ENCODE measurements around the gene MAGOHB. TPM values are rescaled to one million over a fixed set of nuclear protein-coding genes. Genes with fewer than 3 reads are reported as not detected.

MAGOHB gene
- polyA plus RNA-seq (2013, experiment 1 of 2), result 30.6 TPM
- polyA plus RNA-seq (2013, experiment 2 of 2), result 30.7 TPM

DNA sequence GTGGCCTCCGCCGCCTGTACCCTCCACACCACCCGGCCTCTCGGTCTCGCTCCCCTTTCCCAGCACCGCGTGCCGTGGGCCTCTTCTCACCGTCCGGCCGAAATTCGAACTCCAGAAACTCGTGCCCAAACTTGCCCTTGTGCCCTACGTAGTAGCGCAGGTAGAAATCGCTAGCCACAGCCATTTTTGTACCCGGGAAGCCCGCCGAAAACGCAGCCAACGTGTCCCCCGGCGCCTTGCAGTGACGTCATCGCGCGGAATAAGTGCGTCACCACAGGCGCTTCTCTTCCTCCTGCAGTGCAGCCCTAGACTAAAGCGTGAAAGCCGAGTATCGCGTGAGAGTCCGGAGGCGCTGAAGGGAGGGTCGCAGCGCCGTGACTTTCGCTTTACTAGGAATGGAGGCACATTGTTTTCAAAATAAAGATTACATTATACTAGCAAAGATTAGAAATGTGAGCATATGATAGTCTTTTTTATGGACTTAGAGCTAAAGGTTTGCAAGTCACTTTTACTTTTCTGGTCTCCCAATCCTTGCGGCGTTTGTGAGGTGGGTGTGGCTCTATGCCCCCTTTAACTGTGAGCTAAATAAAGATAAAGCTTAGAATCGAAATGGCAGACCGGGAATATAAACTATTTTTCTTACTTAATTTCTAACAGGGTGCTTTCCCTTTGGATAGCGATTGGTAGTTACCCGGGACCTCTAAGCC lies at the start of gene MAGOHB:
Gene MAGOHB, minus strand, starts transcription at position 261 of the 707 bp plus-strand sequence. Its CDS starts 77 bp downstream, at position 184.
- Histone ChIP-seq H3K4me1 (ENCODE audit: control insufficient read depth in 2 of 2, insufficient read depth in 1 of 2, low read depth in 1 of 2, low read length in 2 of 2) (peaks cover 3 to 4% of the 10 kb centered on the region in 2 donors), H2AFZ (ENCODE audit: low read length) (peak within 1 kb of the TSS; percentile 91), H2BK120ac (ENCODE audit: low read depth, low read length) (no peak within 1 kb of the TSS), H2BK5ac (ENCODE audit: low read length) (no peak within 1 kb of the TSS), H2BK12ac (ENCODE audit: low read length) (no peak within 1 kb of the TSS), H4K8ac (ENCODE audit: low read depth, low read length) (no peak within 1 kb of the TSS), H3K4me3 (ENCODE audit: low read length in 2 of 2) (peak within 1 kb of the TSS; percentile 79 to 99), H3K27me3 (ENCODE audit: control insufficient read depth in 3 of 3, insufficient read depth in 3 of 3, low read depth in 1 of 3, low read length in 3 of 3) (peaks cover 0 to 4% (median 0%) of the 10 kb centered on the region in 3 experiments), H3K14ac (ENCODE audit: low read length) (peak within 1 kb of the TSS; percentile 76), H2BK15ac (ENCODE audit: low read length) (no peak within 1 kb of the TSS), H3K27ac (replicated peaks; ENCODE audit: low read length) (peak within 1 kb of the TSS; percentile 52), H3K79me1 (ENCODE audit: low read depth, low read length) (peaks cover 4% of the 10 kb centered on the region), H2AK5ac (ENCODE audit: low read depth, low read length) (no peak within 1 kb of the TSS), H4K91ac (ENCODE audit: low read depth, low read length, poor library complexity) (peak within 1 kb of the TSS; percentile 95), H3K4me2 (ENCODE audit: insufficient read depth, low read length, poor library complexity, severe bottlenecking) (peak within 1 kb of the TSS; percentile 67), H3K9ac (ENCODE audit: low read depth, low read length, poor library complexity) (peak within 1 kb of the TSS; percentile 99), H3K23ac (ENCODE audit: low read depth, low read length, poor library complexity) (peak within 1 kb of the TSS; percentile 80), H3K36me3 (replicated peaks in 1 of 2; ENCODE audit: control insufficient read depth in 2 of 2, insufficient read depth in 2 of 2, low read length in 2 of 2) (peaks cover 2 to 40% of the 10 kb centered on the region in 2 donors), H3K18ac (ENCODE audit: low read length) (peak within 1 kb of the TSS; percentile 95), H3K9me3 (replicated peaks in 1 of 2; ENCODE audit: control insufficient read depth in 2 of 2, insufficient read depth in 1 of 2, low read depth in 1 of 2, low read length in 2 of 2) (no peaks in the 10 kb centered on the region), H3K4ac (ENCODE audit: low read length) (no peak within 1 kb of the TSS)
- no CpG with 5 or more reads among the region's 45 CpGs for WGBS, 2 donors (ENCODE audit: extremely low coverage in 2 of 2, insufficient read length in 2 of 2, insufficient replicate concordance in 1 of 2)
- DNase-seq (ENCODE audit: low spot score), result peak; percentile 96

DNA sequence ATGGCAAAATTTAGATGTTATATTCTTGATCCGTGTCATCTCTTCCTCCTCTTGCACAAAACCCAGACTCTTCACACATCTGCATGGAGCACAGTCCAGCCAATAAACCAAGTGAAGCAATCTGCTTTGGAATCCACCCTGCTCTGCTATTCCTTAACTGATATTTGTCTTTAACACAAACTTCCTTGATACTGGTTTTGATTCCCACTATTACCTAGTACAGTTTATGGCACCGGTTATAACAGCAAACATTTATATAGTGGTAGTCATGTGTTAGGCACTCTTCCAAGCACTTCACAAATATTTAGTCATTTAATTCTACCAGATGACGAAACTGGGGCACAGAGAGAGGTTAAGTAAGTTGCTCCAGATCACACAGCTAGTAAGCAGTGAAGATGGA lies 47.9 kb upstream of the MAGOHB start:
- no peak overlapping the region for H2AFZ ChIP-seq (ENCODE audit: low read length)
- no peaks in the 10 kb centered on the region for H3K4me1 ChIP-seq (ENCODE audit: control insufficient read depth in 2 of 2, insufficient read depth in 1 of 2, low read depth in 1 of 2, low read length in 2 of 2)
- H4K91ac ChIP-seq (ENCODE audit: low read depth, low read length, poor library complexity), result no peak overlapping the region
- H3K9ac ChIP-seq (ENCODE audit: low read depth, low read length, poor library complexity), result no peak overlapping the region
- no peak overlapping the region for H3K23ac ChIP-seq (ENCODE audit: low read depth, low read length, poor library complexity)
- H3K9me3 ChIP-seq (replicated peaks in 1 of 2; ENCODE audit: control insufficient read depth in 2 of 2, insufficient read depth in 1 of 2, low read depth in 1 of 2, low read length in 2 of 2), result peaks cover 0 to 2% of the 10 kb centered on the region in 2 donors
- no peak overlapping the region for H3K27ac ChIP-seq (replicated peaks; ENCODE audit: low read length)
- WGBS, 2 donors (ENCODE audit: extremely low coverage in 2 of 2, insufficient read length in 2 of 2, insufficient replicate concordance in 1 of 2), result no CpG with 5 or more reads among the region's 3 CpGs
- no peak overlapping the region for H3K18ac ChIP-seq (ENCODE audit: low read length)
- no peak overlapping the region for H3K4ac ChIP-seq (ENCODE audit: low read length)
- H3K36me3 ChIP-seq (replicated peaks in 1 of 2; ENCODE audit: control insufficient read depth in 2 of 2, insufficient read depth in 2 of 2, low read length in 2 of 2), result no peaks in the 10 kb centered on the region
- no peaks in the 10 kb centered on the region for H3K79me1 ChIP-seq (ENCODE audit: low read depth, low read length)
- no peak overlapping the region for H3K14ac ChIP-seq (ENCODE audit: low read length)
- DNase-seq (ENCODE audit: low spot score), result no peak
- no peak overlapping the region for H2BK5ac ChIP-seq (ENCODE audit: low read length)
- H2BK120ac ChIP-seq (ENCODE audit: low read depth, low read length), result no peak overlapping the region
- no peak overlapping the region for H3K4me3 ChIP-seq (ENCODE audit: low read length in 2 of 2)
- no peak overlapping the region for H3K4me2 ChIP-seq (ENCODE audit: insufficient read depth, low read length, poor library complexity, severe bottlenecking)
- H3K27me3 ChIP-seq (ENCODE audit: control insufficient read depth in 3 of 3, insufficient read depth in 3 of 3, low read depth in 1 of 3, low read length in 3 of 3), result peaks cover 0 to 8% (median 0%) of the 10 kb centered on the region in 3 experiments
- H2AK5ac ChIP-seq (ENCODE audit: low read depth, low read length), result no peak overlapping the region
- no peak overlapping the region for H2BK12ac ChIP-seq (ENCODE audit: low read length)
- no peak overlapping the region for H4K8ac ChIP-seq (ENCODE audit: low read depth, low read length)
- H2BK15ac ChIP-seq (ENCODE audit: low read length), result no peak overlapping the region

DNA sequence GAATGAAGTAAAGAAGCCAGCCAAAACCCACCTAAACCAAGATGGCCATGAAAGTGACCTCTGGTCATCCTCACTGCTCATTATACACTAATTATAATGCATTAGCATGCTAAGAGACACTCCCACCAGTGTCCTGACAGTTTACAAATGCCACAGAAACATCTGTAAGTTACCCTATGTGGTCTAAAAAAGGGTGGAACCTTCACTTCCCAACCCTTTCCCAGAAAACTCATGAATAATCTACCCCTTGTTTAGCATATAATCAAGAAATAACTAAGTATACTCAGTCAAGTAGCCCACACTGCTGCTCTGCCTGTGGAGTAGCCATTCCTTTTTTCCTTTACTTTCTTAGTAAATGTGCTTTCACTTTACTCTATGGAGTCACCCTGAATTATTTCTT lies 40.6 kb upstream of the MAGOHB start:
- Histone ChIP-seq H3K4ac (ENCODE audit: low read length) (no peak overlapping the region), H3K23ac (ENCODE audit: low read depth, low read length, poor library complexity) (no peak overlapping the region), H4K8ac (ENCODE audit: low read depth, low read length) (no peak overlapping the region), H3K9me3 (replicated peaks in 1 of 2; ENCODE audit: control insufficient read depth in 2 of 2, insufficient read depth in 1 of 2, low read depth in 1 of 2, low read length in 2 of 2) (peaks cover 0 to 3% of the 10 kb centered on the region in 2 donors), H3K4me1 (ENCODE audit: control insufficient read depth in 2 of 2, insufficient read depth in 1 of 2, low read depth in 1 of 2, low read length in 2 of 2) (no peaks in the 10 kb centered on the region), H3K27me3 (ENCODE audit: control insufficient read depth in 3 of 3, insufficient read depth in 3 of 3, low read depth in 1 of 3, low read length in 3 of 3) (no peaks in the 10 kb centered on the region), H4K91ac (ENCODE audit: low read depth, low read length, poor library complexity) (no peak overlapping the region), H3K4me3 (ENCODE audit: low read length in 2 of 2) (no peak overlapping the region), H3K4me2 (ENCODE audit: insufficient read depth, low read length, poor library complexity, severe bottlenecking) (no peak overlapping the region), H3K36me3 (replicated peaks in 1 of 2; ENCODE audit: control insufficient read depth in 2 of 2, insufficient read depth in 2 of 2, low read length in 2 of 2) (no peaks in the 10 kb centered on the region), H2BK5ac (ENCODE audit: low read length) (no peak overlapping the region), H2AFZ (ENCODE audit: low read length) (no peak overlapping the region), H2BK12ac (ENCODE audit: low read length) (no peak overlapping the region), H2BK15ac (ENCODE audit: low read length) (no peak overlapping the region), H3K18ac (ENCODE audit: low read length) (no peak overlapping the region), H2BK120ac (ENCODE audit: low read depth, low read length) (no peak overlapping the region), H3K14ac (ENCODE audit: low read length) (no peak overlapping the region), H3K27ac (replicated peaks; ENCODE audit: low read length) (no peak overlapping the region), H2AK5ac (ENCODE audit: low read depth, low read length) (no peak overlapping the region), H3K9ac (ENCODE audit: low read depth, low read length, poor library complexity) (no peak overlapping the region), H3K79me1 (ENCODE audit: low read depth, low read length) (no peaks in the 10 kb centered on the region)
- DNase-seq (ENCODE audit: low spot score), result no peak

GRCh38 chr12:10652192-10652591 lies 38.8 kb upstream of the MAGOHB start:
- no peaks in the 10 kb centered on the region for H3K4me1 ChIP-seq (ENCODE audit: control insufficient read depth in 2 of 2, insufficient read depth in 1 of 2, low read depth in 1 of 2, low read length in 2 of 2)
- DNase-seq (ENCODE audit: low spot score), result no peak
- no peak overlapping the region for H3K18ac ChIP-seq (ENCODE audit: low read length)
- no peak overlapping the region for H2BK12ac ChIP-seq (ENCODE audit: low read length)
- H4K8ac ChIP-seq (ENCODE audit: low read depth, low read length), result no peak overlapping the region
- H2BK120ac ChIP-seq (ENCODE audit: low read depth, low read length), result no peak overlapping the region
- H2AFZ ChIP-seq (ENCODE audit: low read length), result no peak overlapping the region
- H3K4me2 ChIP-seq (ENCODE audit: insufficient read depth, low read length, poor library complexity, severe bottlenecking), result no peak overlapping the region
- no peaks in the 10 kb centered on the region for H3K36me3 ChIP-seq (replicated peaks in 1 of 2; ENCODE audit: control insufficient read depth in 2 of 2, insufficient read depth in 2 of 2, low read length in 2 of 2)
- no peak overlapping the region for H3K4ac ChIP-seq (ENCODE audit: low read length)
- no peak overlapping the region for H3K23ac ChIP-seq (ENCODE audit: low read depth, low read length, poor library complexity)
- no peaks in the 10 kb centered on the region for H3K27me3 ChIP-seq (ENCODE audit: control insufficient read depth in 3 of 3, insufficient read depth in 3 of 3, low read depth in 1 of 3, low read length in 3 of 3)
- no peaks in the 10 kb centered on the region for H3K79me1 ChIP-seq (ENCODE audit: low read depth, low read length)
- no peak overlapping the region for H2AK5ac ChIP-seq (ENCODE audit: low read depth, low read length)
- no peak overlapping the region for H2BK15ac ChIP-seq (ENCODE audit: low read length)
- WGBS, 2 donors (ENCODE audit: extremely low coverage in 2 of 2, insufficient read length in 2 of 2, insufficient replicate concordance in 1 of 2), result no CpG with 5 or more reads among the region's 3 CpGs
- H3K14ac ChIP-seq (ENCODE audit: low read length), result no peak overlapping the region
- no peak overlapping the region for H2BK5ac ChIP-seq (ENCODE audit: low read length)
- H3K4me3 ChIP-seq (ENCODE audit: low read length in 2 of 2), result no peak overlapping the region
- no peak overlapping the region for H3K9ac ChIP-seq (ENCODE audit: low read depth, low read length, poor library complexity)
- H3K9me3 ChIP-seq (replicated peaks in 1 of 2; ENCODE audit: control insufficient read depth in 2 of 2, insufficient read depth in 1 of 2, low read depth in 1 of 2, low read length in 2 of 2), result peaks cover 0 to 3% of the 10 kb centered on the region in 2 donors
- H4K91ac ChIP-seq (ENCODE audit: low read depth, low read length, poor library complexity), result no peak overlapping the region
- H3K27ac ChIP-seq (replicated peaks; ENCODE audit: low read length), result no peak overlapping the region

All from neuronal stem cell (in vitro differentiated cells).